ENCODE results near the gene MBOAT7.

The MBOAT7 gene

GRCh38 chr19:54193011-54193410, 3.6 kb upstream of the MBOAT7 start:
- FAIRE-seq (no peak), DNase-seq (ENCODE audit: insufficient read length, low spot score) (no peak)
- no peak for TF ChIP-seq CTCF (IDR thresholded peaks at IDR 0.05; ENCODE audit: insufficient read depth, missing control alignments)

- FAIRE-seq (no peak), DNase-seq (ENCODE audit: insufficient read length, low spot score) (no peak)
- TF ChIP-seq CTCF (IDR thresholded peaks at IDR 0.05; ENCODE audit: insufficient read depth, missing control alignments), result no peak
These were observed 2.6 kb upstream of the MBOAT7 start for GRCh38 chr19:54191811-54192453.

GRCh38 chr19:54191011-54191810, 1.8 kb upstream of the MBOAT7 start, which contains the start of gene TSEN34:
TSEN34 (plus strand) TSS chr19:54191308; CDS start chr19:54191365, 57 bp downstream.
- no peak for FAIRE-seq
- no peak for DNase-seq (ENCODE audit: insufficient read length, low spot score)
- no peak for TF ChIP-seq CTCF (IDR thresholded peaks at IDR 0.05; ENCODE audit: insufficient read depth, missing control alignments)

GRCh38 chr19:54190503-54191010, 1.2 kb upstream of the MBOAT7 start:
- DNase-seq (ENCODE audit: insufficient read length, low spot score) (no peak), FAIRE-seq (no peak)

GRCh38 chr19:54189735-54190502, 539 bp upstream of the MBOAT7 start:
- DNase-seq (ENCODE audit: insufficient read length, low spot score) (no peak), FAIRE-seq (no peak)
- no peak for TF ChIP-seq CTCF (IDR thresholded peaks at IDR 0.05; ENCODE audit: insufficient read depth, missing control alignments)

More at GRCh38 chr19:54190503-54191010, 1.2 kb upstream of the MBOAT7 start:
- no peak for TF ChIP-seq CTCF (IDR thresholded peaks at IDR 0.05; ENCODE audit: insufficient read depth, missing control alignments)

GRCh38 chr19:54188215-54188871, 1.0 kb downstream of the MBOAT7 start:
- FAIRE-seq, result no peak

More at GRCh38 chr19:54188215-54188871, 1.0 kb downstream of the MBOAT7 start:
- no peak for TF ChIP-seq CTCF (IDR thresholded peaks at IDR 0.05; ENCODE audit: insufficient read depth, missing control alignments)
- DNase-seq (ENCODE audit: insufficient read length, low spot score), result no peak

All from D721Med (cell line).